SK-N-SH (cell line): Measurements from ENCODE around the gene MAN1A2. TPM values are rescaled to one million over a fixed set of nuclear protein-coding genes. Genes with fewer than 3 reads are reported as not detected.
"Not testable (repeated sequence)": the region's sequence is repeated elsewhere in the genome, so short reads cannot be mapped to it uniquely, and the experiment has no call there.

Experiments used
- CTCF ChIA-PET: fragments of 300-600, 350-600 bp; formaldehyde crosslinking; extraction: SDS; loops from one replicate; lab custom pipeline; 2021; lab: Yijun Ruan, JAX
- POLR2A ChIA-PET: fragments of 350-600 bp; sonication (Branson Sonifier 250); formaldehyde crosslinking; extraction: SDS; loops from one replicate; lab custom pipeline; 2020; ENCODE audit warnings: antibody characterized with exemption, inconsistent platforms; lab: Yijun Ruan, JAX
- DNase-seq: peaks from one replicate; pipeline ENCODE4 v3.0.0; 2012
- H2AFZ ChIP-seq: fragments of 200-600 bp; sonication (generic); 2 replicates; pipeline ENCODE4 v1.8.1; 2016; ENCODE audit warnings: antibody characterized with exemption, mild to moderate bottlenecking, low read depth
- H3F3A ChIP-seq: fragments of 200-600 bp; sonication (generic); replicated peaks from 2 replicates; pipeline ENCODE3; 2016; ENCODE audit warnings: antibody characterized with exemption, mild to moderate bottlenecking; ENCODE audit not compliant: insufficient read depth
- H3K27ac ChIP-seq, 2 experiments: fragments of 200-500 bp in 1 of 2; fragments of 200-600 bp in 1 of 2; sonication (Bioruptor generic) in 1 of 2; sonication (generic), shearing (Covaris generic) in 1 of 2; 2 replicates each; pipeline versions ENCODE4 v1.5.1 to v1.6.1; 2014 to 2016; ENCODE audit warnings: low read depth in 2 of 2, inconsistent platforms in 1 of 2, low read length in 1 of 2, mild to moderate bottlenecking in 1 of 2, mixed read lengths in 1 of 2
- H3K27me3 ChIP-seq: fragments of 200-600 bp; sonication (generic), shearing (Covaris generic); 2 replicates; pipeline ENCODE4 v1.6.1; 2016; ENCODE audit warnings: mixed run types; ENCODE audit not compliant: insufficient read depth
- H3K36me3 ChIP-seq, 2 experiments: fragments of 200-500 bp in 1 of 2; fragments of 200-600 bp in 1 of 2; sonication (Bioruptor generic) in 1 of 2; sonication (generic) in 1 of 2; replicated peaks in 1 of 2; 2 replicates each; pipeline versions ENCODE3 to v1.5.1; 2014 to 2016; ENCODE audit warnings: low read length in 1 of 2, mild to moderate bottlenecking in 1 of 2; ENCODE audit not compliant: insufficient read depth in 2 of 2, control insufficient read depth in 1 of 2
- H3K4me1 ChIP-seq, 2 experiments: fragments of 200-500 bp in 1 of 2; fragments of 200-600 bp in 1 of 2; sonication (Bioruptor generic) in 1 of 2; sonication (generic), shearing (Covaris generic) in 1 of 2; 2 replicates each; pipeline versions ENCODE4 v1.5.1 to v1.6.1; 2014 to 2016; ENCODE audit warnings: low read depth in 1 of 2, low read length in 1 of 2, mixed run types in 1 of 2; ENCODE audit not compliant: insufficient read depth in 2 of 2, control insufficient read depth in 1 of 2
- H3K4me2 ChIP-seq: fragments of 200-600 bp; sonication (generic), shearing (Covaris generic); 2 replicates; pipeline ENCODE4 v1.6.1; 2017; ENCODE audit warnings: mixed run types
- H3K4me3 ChIP-seq, 2 experiments: fragments of 200-500 bp in 1 of 2; fragments of 200-600 bp in 1 of 2; sonication (Bioruptor generic) in 1 of 2; sonication (generic), shearing (Covaris generic) in 1 of 2; 2 replicates each; pipeline versions ENCODE4 v1.5.1 to v1.8.1; 2014 to 2016; ENCODE audit warnings: low read depth in 2 of 2, inconsistent platforms in 1 of 2, low read length in 1 of 2, mild to moderate bottlenecking in 1 of 2, mixed read lengths in 1 of 2, moderate library complexity in 1 of 2
- H3K79me2 ChIP-seq: fragments of 200-600 bp; sonication (generic); 2 replicates; pipeline ENCODE4 v1.8.1; 2017; ENCODE audit warnings: mild to moderate bottlenecking; ENCODE audit not compliant: insufficient read depth
- H3K9ac ChIP-seq: fragments of 200-600 bp; sonication (generic); 2 replicates; pipeline ENCODE4 v1.6.1; 2017; ENCODE audit warnings: mixed run types
- H3K9me2 ChIP-seq: fragments of 200-600 bp; sonication (generic); 2 replicates; pipeline ENCODE4 v1.6.1; 2017; ENCODE audit warnings: mixed run types
- H3K9me3 ChIP-seq: fragments of 200-600 bp; sonication (generic); 2 replicates; pipeline ENCODE4 v1.6.1; 2017; ENCODE audit warnings: mixed run types, mild to moderate bottlenecking, moderate library complexity
- H4K20me1 ChIP-seq: fragments of 200-600 bp; sonication (generic); 2 replicates; pipeline ENCODE4 v1.6.1; 2017; ENCODE audit warnings: mild to moderate bottlenecking, mixed run types; ENCODE audit not compliant: insufficient read depth
- NFIC ChIP-seq: IDR thresholded peaks from 2 replicates; pipeline ENCODE4 v1.4.0; 2012; ENCODE audit warnings: borderline replicate concordance
- RCOR1 ChIP-seq: fragments of 150-350 bp; IDR thresholded peaks from 2 replicates; pipeline ENCODE4 v1.6.1; 2017; ENCODE audit warnings: antibody characterized with exemption, low read length
- SMC3 ChIP-seq: IDR thresholded peaks from 2 replicates; pipeline ENCODE4 v1.6.1; 2012; ENCODE audit warnings: low read depth, low read length, improper control_type of control experiment
- ZBTB33 ChIP-seq: IDR thresholded peaks from 2 replicates; pipeline ENCODE4 v1.4.0; 2012; ENCODE audit warnings: low read depth, borderline replicate concordance
- polyA plus RNA-seq, 3 experiments: library from polyadenylated mRNA; depleted of rRNA; stranded (reverse); fragments of >200 nt; gene quantifications; 2 replicates each; pipeline ENCODE4 v1.2.3, GENCODE V29; 2012

MAN1A2 gene
- polyA plus RNA-seq, 1 of the 3 experiments (the other 2 are of a cell fraction) = 6.0 TPM

GRCh38 chr1:117556341-117556740, 189.1 kb downstream of the MAN1A2 start:
- Histone ChIP-seq H3K36me3 (no peaks in the 10 kb centered on the region), H3K9ac (no peak overlapping the region), H2AFZ (no peak overlapping the region), H3K4me2 (no peak overlapping the region), H3K9me3 (no peaks in the 10 kb centered on the region), H3K4me3 (no peak overlapping the region), H3F3A (no peaks in the 10 kb centered on the region), H3K9me2 (no peaks in the 10 kb centered on the region), H3K79me2 (no peaks in the 10 kb centered on the region), H3K4me1 (no peaks in the 10 kb centered on the region), H4K20me1 (no peaks in the 10 kb centered on the region), H3K27ac (no peak overlapping the region), H3K27me3 (no peaks in the 10 kb centered on the region)
- DNase-seq = no peak
- TF ChIP-seq SMC3 = no peak
- POLR2A ChIA-PET = no interaction called here
- CTCF ChIA-PET = interaction anchor here (1.0 kb wide), 1 partner anchor 44 kb away, joined by 3 read pairs; no protein-coding TSS in a partner anchor

DNA sequence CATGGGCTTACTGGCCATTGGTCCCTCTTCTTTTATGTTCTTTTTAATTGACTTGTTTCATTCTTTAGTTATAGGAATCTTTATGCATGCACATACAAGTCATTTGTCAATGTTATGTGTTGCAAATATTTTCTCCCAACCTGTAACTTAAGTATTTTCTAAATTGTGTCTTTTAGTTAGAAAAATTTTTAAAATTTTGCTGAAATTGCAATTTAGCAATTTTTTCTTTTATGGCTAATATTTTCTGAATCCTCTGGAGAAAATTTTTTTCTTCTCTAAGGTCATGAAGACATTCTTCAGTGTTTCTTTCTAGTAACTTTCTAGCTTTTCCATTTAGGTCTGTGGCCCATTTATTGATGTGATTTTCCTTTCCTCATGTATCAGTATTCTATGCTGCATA, 189.7 kb downstream of the MAN1A2 start:
- no peaks in the 10 kb centered on the region for H3K4me1 ChIP-seq
- H3K9me2 ChIP-seq = no peaks in the 10 kb centered on the region
- no peak for DNase-seq
- no peaks in the 10 kb centered on the region for H3K9me3 ChIP-seq
- no peak overlapping the region for H3K9ac ChIP-seq
- H4K20me1 ChIP-seq = no peaks in the 10 kb centered on the region
- POLR2A ChIA-PET = no interaction called here
- H2AFZ ChIP-seq = no peak overlapping the region
- H3K27me3 ChIP-seq = no peaks in the 10 kb centered on the region
- CTCF ChIA-PET = interaction anchor here (1.0 kb wide), 1 partner anchor 44 kb away, joined by 3 read pairs; no protein-coding TSS in a partner anchor
- no peaks in the 10 kb centered on the region for H3K36me3 ChIP-seq
- no peaks in the 10 kb centered on the region for H3F3A ChIP-seq
- no peak overlapping the region for H3K27ac ChIP-seq
- no peaks in the 10 kb centered on the region for H3K79me2 ChIP-seq
- H3K4me3 ChIP-seq = no peak overlapping the region
- no peak for TF ChIP-seq NFIC
- TF ChIP-seq RCOR1 = no peak
- TF ChIP-seq ZBTB33 = no peak
- no peak overlapping the region for H3K4me2 ChIP-seq

GRCh38 chr1:117558451-117558850, 191.2 kb downstream of the MAN1A2 start:
- POLR2A ChIA-PET = not testable (repeated sequence)

More at GRCh38 chr1:117558451-117558850, 191.2 kb downstream of the MAN1A2 start:
- H3K9ac ChIP-seq, H3K36me3 ChIP-seq, H3K4me1 ChIP-seq, H3K4me2 ChIP-seq, H3F3A ChIP-seq, DNase-seq, H3K9me2 ChIP-seq, H3K4me3 ChIP-seq, H2AFZ ChIP-seq, H3K9me3 ChIP-seq, H3K79me2 ChIP-seq, H3K27me3 ChIP-seq, H4K20me1 ChIP-seq, H3K27ac ChIP-seq: not testable (repeated sequence)
- CTCF ChIA-PET = interaction anchor here (1.1 to 1.7 kb wide), 2 partner anchors 10 to 24 kb away, joined by 3 read pairs; no protein-coding TSS in a partner anchor
